ENCODE data around the gene CAGE1.
"Not testable (repeated sequence)": the region's sequence is repeated elsewhere in the genome, so short reads cannot be mapped to it uniquely, and the experiment has no call there.

- TF ChIP-seq POLR2A (IDR thresholded peaks at IDR 0.05; ENCODE audit: extremely low read depth, insufficient read length); CTCF (IDR thresholded peaks at IDR 0.05; ENCODE audit: low read depth, low read length): not testable (repeated sequence)
Measured at GRCh38 chr6:7315087-7315947, 74.2 kb downstream of the CAGE1 start.
